Right lobe of liver (tissue), 6 donors: ENCODE measurements around the gene MAGEB17. TPM values are rescaled to one million over a fixed set of nuclear protein-coding genes. Genes with fewer than 3 reads are reported as not detected.

Experiments used
- ATAC-seq, 4 donors: fragments of 200-7000 bp; cut with Tn5 transposase; one replicate each; pipeline ENCODE4 v1.9.1; 2020; ENCODE audit warnings: mild to moderate bottlenecking in 4 of 4, moderate library complexity in 4 of 4
- DNase-seq, 3 donors: peaks; one replicate each; pipeline ENCODE4 v3.0.0-alpha.2; 2020
- H3K27ac ChIP-seq, 3 donors: fragments of 200-600 bp; one replicate each; pipeline ENCODE4 v1.8.0; 2022
- H3K27me3 ChIP-seq, 2 donors: fragments of 200-600 bp; one replicate each; pipeline ENCODE4 v1.8.0; 2022
- H3K36me3 ChIP-seq, 4 donors: fragments of 200-600 bp; sonication (generic) in 1 of 4; one replicate each; pipeline versions ENCODE4 v1.5.1 to v1.8.0; 2017 to 2022; ENCODE audit warnings: control low read depth in 1 of 4
- H3K4me1 ChIP-seq, 4 donors: fragments of 200-600 bp; sonication (generic) in 1 of 4; one replicate each; pipeline versions ENCODE4 v1.5.1 to v1.8.0; 2017 to 2022; ENCODE audit warnings: control low read depth in 1 of 4
- H3K4me3 ChIP-seq, 3 donors: fragments of 200-600 bp; one replicate each; pipeline ENCODE4 v1.8.0; 2022
- H3K9me3 ChIP-seq, 4 donors: fragments of 200-600 bp; sonication (generic) in 1 of 4; one replicate each; pipeline versions ENCODE4 v1.5.1 to v1.8.0; 2017 to 2022; ENCODE audit warnings: control low read depth in 1 of 4
- CTCF ChIP-seq, 4 donors: fragments of 200-600 bp in 3 of 4; fragments of 450-650 bp in 1 of 4; IDR thresholded peaks; one replicate each; pipeline versions ENCODE4 v1.5.1 to v1.8.0; 2016 to 2022; ENCODE audit warnings: antibody characterized with exemption in 4 of 4, mild to moderate bottlenecking in 2 of 4
- POLR2A ChIP-seq: fragments of 450-650 bp; IDR thresholded peaks from one replicate; pipeline ENCODE4 v1.6.1; 2017; ENCODE audit warnings: antibody characterized with exemption, mild to moderate bottlenecking
- WGBS: methylation state at CpG from one replicate; pipeline ENCODE4 v1.1.6; 2018; ENCODE audit warnings: low coverage, low lambda C conversion rate; ENCODE audit not compliant: insufficient coverage; ENCODE audit errors: missing lambda C conversion rate; 5-methylcytosine and 5-hydroxymethylcytosine counted together
- intact Hi-C, 2 donors: fragments of 100-400 bp; cut with DNase I; formaldehyde crosslinking; loops; one replicate each; pipeline versions ENCODE4 v1.11.2 to v1.14.1; 2022
- total RNA-seq, 6 experiments: library from RNA; depleted of rRNA in 2 of 6; stranded (reverse); fragments of >200 nt in 2 of 6; fragmentation: NEBNext Ultra II Directional in 3 of 6; extraction: Animal tissue kit (Norgen Biotek cat#: 25700) in 3 of 6; gene quantifications; one replicate each; pipeline versions ENCODE4 v1.1.0 to v1.2.4, GENCODE V29; 2016 to 2023
- donor health status: DM: no; HTN: yes; CAD: no.
- donor health status: DM: no; HTN: no; CAD: no.
- donor health status: DM: no; HTN: no; CAD: no.
- donor health status: DM: no; HTN: yes; CAD: no.
- donor health status: DM: no; HTN: yes; CAD: no.

MAGEB17 gene
- total RNA-seq, 6 experiments from 2014 or later, result not detected

- no peak overlapping the region for H3K4me3 ChIP-seq
- ATAC-seq (peak in 3 of 4 donors; percentile 29 to 64 (median 37)), DNase-seq (no peak)
- H3K4me1 ChIP-seq, result peaks cover 0 to 6% (median 0%) of the 10 kb centered on the region in 4 donors
- H3K9me3 ChIP-seq, result no peaks in the 10 kb centered on the region
- no peaks in the 10 kb centered on the region for H3K36me3 ChIP-seq
- WGBS, result 24% methylated on average over 3 of the region's 3 CpGs
- no peaks in the 10 kb centered on the region for H3K27me3 ChIP-seq
- TF ChIP-seq POLR2A, result no peak
- no peak for TF ChIP-seq CTCF (IDR thresholded peaks at IDR 0.05)
- H3K27ac ChIP-seq, result no peak overlapping the region
- intact Hi-C loops, result no loop called here
These were observed 38.6 kb downstream of the MAGEB17 start for GRCh38 chrX:16205840-16206239.

GRCh38 chrX:16207634-16208033 is 40.4 kb downstream of the MAGEB17 start:
- Histone ChIP-seq H3K36me3 (no peaks in the 10 kb centered on the region), H3K4me3 (no peak overlapping the region), H3K9me3 (no peaks in the 10 kb centered on the region), H3K27me3 (no peaks in the 10 kb centered on the region), H3K4me1 (peaks cover 0 to 3% (median 0%) of the 10 kb centered on the region in 4 donors), H3K27ac (no peak overlapping the region)
- WGBS, result 68% methylated on average over 1 of the region's 1 CpG
- ATAC-seq (no peak), DNase-seq (no peak)
- no peak for TF ChIP-seq POLR2A
- no peak for TF ChIP-seq CTCF (IDR thresholded peaks at IDR 0.05)
- intact Hi-C loops, result no loop called here

GRCh38 chrX:16208601-16209000 is 41.3 kb downstream of the MAGEB17 start:
- Histone ChIP-seq H3K27ac (no peak overlapping the region), H3K27me3 (no peaks in the 10 kb centered on the region), H3K4me1 (no peaks in the 10 kb centered on the region), H3K4me3 (no peak overlapping the region), H3K9me3 (no peaks in the 10 kb centered on the region), H3K36me3 (no peaks in the 10 kb centered on the region)
- 46% methylated on average over 4 of the region's 4 CpGs for WGBS
- intact Hi-C loops, result no loop called here
- DNase-seq, result no peak
- TF ChIP-seq POLR2A (no peak), CTCF (IDR thresholded peaks at IDR 0.05) (no peak)
- ATAC-seq, result no peak

GRCh38 chrX:16210061-16210460 is 42.8 kb downstream of the MAGEB17 start:
- intact Hi-C loops, result no loop called here
- Histone ChIP-seq H3K36me3 (no peaks in the 10 kb centered on the region), H3K4me1 (no peaks in the 10 kb centered on the region), H3K27ac (no peak overlapping the region), H3K27me3 (no peaks in the 10 kb centered on the region), H3K9me3 (no peaks in the 10 kb centered on the region), H3K4me3 (no peak overlapping the region)
- ATAC-seq, result no peak
- WGBS, result 64% methylated on average over 3 of the region's 3 CpGs
- no peak for DNase-seq
- TF ChIP-seq POLR2A (no peak), CTCF (IDR thresholded peaks at IDR 0.05) (no peak)

GRCh38 chrX:16212024-16212423 is 44.7 kb downstream of the MAGEB17 start:
- Histone ChIP-seq H3K9me3 (no peaks in the 10 kb centered on the region), H3K36me3 (no peaks in the 10 kb centered on the region), H3K27ac (no peak overlapping the region), H3K4me1 (no peaks in the 10 kb centered on the region), H3K27me3 (no peaks in the 10 kb centered on the region), H3K4me3 (no peak overlapping the region)
- no peak for DNase-seq
- no peak for TF ChIP-seq POLR2A
- TF ChIP-seq CTCF (IDR thresholded peaks at IDR 0.05), result no peak
- WGBS, result 62% methylated on average over 2 of the region's 2 CpGs
- ATAC-seq, result peak in 1 of 4 donors; percentile 59
- intact Hi-C loops, result no loop called here
